HG02759 (cell line): ENCODE data around the gene SWSAP1.
A peak's percentile ranks its signal among the peaks of the same experiment; 100 is the strongest.

Experiments
- ATAC-seq: cut with Tn5 transposase; IDR thresholded peaks from one replicate; pipeline ENCODE4 v1.9.1; 2021; ENCODE audit warnings: mild to moderate bottlenecking, moderate library complexity; ENCODE audit not compliant: unreplicated experiment

SWSAP1 gene

DNA sequence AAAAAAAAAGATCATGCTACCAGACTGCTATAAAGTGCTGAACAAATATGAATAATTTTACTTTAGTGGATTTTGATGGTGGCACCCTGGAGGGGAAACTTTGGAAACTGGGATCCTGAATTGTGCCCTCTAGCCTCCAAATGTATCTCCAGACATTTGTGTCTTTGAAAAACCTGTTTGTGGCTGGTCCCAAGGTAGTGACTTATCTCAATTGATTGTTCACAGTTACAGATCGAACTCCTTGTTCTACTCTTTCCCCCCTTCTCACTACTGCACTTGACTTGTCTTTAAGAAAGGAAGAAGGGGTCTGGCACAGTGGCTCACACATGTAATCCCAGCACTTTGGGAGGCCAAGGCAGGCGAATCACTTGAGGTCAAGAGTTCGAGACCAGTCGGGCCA, 34.1 kb downstream of the SWSAP1 start:
- ATAC-seq: no peak

GRCh38 chr19:11410682-11411081, 36.2 kb downstream of the SWSAP1 start:
- no peak for ATAC-seq

DNA sequence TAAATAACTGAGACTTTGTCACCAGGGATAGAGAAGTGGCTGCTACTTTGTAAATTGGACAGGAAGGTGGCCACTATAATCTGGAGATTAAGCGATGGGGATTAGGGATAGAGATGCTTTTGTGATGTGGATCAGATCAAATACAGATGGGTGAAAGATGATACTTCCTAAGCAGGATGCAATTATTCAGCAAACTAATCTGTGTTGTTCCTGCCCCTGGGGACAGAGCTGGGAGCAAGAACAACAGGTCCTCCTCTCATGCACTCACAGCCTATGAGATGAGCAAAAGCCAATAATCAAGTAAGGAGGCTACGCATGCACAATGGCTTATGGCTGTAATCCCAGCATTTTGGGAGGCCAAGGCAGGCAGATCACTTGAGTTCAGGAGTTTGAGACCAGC, 40.1 kb downstream of the SWSAP1 start:
- no peak for ATAC-seq

DNA sequence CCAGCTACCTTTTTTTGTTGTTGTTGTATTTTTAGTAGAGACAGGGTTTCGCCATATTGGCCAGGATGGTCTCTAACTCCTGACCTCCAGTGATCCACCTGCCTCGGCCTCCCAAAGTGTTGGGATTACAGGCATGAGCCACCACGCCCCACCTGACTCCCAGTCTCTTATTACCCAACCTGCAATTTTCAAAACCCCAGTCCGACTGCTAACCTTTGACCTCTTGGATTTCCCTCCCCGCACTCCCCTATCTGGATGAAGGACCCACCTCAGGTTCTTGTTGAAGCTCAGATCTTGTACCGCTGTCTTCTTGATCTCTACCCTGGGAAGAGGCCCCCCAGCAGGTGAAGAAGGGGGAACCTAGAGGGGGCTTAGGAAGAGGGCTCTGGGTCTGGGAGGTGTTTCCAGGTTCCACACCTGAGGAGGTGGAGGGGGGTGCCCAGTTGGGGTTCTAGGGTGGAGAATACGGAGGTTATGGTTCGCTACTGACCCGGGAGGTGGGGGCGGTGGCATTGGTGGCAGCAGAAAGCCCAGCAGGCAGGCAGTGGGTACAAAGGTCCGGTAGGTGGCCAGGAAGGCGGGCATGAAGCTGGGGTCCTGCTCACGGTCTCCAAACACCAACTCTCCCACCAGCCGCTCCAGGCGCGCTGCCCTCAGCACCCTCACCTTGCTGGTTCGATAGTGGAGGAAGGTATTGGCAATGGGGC, 42.0 kb downstream of the SWSAP1 start:
- no peak for ATAC-seq

DNA sequence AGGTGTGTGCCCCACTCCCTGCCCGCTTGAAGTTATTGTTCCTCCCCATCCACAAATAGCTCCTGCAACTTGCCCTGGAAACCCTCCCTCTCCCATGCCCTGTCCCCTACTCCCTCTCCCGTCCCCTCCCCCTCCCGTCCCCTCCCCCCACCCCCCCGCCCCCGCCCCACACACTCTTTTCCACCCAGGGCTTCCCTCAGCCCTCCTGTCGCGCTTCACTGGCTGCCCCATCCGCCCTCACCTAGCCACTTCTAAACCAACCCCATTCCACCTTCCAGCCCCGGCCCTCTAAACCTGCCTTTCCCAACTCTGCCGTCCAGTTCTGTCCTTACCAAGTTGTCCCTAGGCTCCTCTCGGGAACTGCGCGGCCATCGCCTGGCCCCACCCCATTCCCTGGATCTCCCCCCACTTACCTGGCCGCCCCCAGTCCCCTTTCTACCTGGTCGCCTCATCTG, 43.7 kb downstream of the SWSAP1 start:
- no peak for ATAC-seq

DNA sequence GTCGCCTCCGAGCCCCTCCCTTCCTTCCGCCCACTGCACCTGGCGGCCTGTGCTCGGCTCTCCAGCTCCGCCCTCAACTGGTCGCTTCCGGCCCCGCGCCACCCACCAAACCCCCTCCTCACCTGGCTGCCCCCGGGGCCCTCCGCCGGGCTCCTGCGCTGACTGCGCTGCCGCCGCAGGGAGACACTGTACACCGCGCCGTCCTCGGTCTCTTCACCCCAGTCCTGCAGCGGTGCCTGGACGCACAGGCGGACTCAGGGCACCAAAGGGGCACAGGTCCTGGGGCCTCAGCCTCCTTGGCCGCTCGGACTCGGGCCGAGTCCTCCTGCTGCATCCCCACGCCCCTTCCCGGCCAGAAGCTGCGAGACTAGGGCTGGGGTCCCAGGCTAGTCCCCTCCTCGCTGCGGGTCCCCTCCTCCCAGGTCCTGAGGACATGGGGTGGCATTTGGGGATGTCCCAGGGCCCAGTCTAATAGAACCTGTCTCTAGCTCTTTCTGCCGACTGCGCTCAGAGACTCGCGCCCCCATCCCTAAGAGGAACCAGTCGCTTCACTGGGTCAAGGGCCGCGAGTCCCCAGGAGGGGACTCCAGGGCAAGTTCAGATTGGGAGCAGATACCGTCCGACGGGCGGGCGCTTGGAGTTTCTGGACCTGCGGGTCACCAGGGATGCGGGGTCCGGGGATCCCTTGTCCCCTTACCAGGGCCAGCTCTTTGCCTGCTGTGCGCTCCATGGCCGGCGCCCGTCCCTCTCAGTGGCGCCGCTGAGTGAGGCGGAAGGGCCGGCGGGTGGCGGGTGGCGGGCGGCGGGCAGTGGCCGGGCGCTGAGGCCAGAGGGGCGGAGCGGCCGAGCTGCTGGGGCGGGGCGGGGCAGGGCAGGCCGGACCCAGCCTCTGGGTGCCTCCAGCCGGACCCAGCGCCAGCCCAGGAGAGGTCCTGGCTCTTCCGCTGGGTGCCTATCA, 44.4 kb downstream of the SWSAP1 start, which contains the start of gene RGL3:
TSS of gene RGL3 (minus strand) at position 766 of the 958 bp plus-strand sequence. CDS start at position 730, 36 bp downstream.
- ATAC-seq: no peak

DNA sequence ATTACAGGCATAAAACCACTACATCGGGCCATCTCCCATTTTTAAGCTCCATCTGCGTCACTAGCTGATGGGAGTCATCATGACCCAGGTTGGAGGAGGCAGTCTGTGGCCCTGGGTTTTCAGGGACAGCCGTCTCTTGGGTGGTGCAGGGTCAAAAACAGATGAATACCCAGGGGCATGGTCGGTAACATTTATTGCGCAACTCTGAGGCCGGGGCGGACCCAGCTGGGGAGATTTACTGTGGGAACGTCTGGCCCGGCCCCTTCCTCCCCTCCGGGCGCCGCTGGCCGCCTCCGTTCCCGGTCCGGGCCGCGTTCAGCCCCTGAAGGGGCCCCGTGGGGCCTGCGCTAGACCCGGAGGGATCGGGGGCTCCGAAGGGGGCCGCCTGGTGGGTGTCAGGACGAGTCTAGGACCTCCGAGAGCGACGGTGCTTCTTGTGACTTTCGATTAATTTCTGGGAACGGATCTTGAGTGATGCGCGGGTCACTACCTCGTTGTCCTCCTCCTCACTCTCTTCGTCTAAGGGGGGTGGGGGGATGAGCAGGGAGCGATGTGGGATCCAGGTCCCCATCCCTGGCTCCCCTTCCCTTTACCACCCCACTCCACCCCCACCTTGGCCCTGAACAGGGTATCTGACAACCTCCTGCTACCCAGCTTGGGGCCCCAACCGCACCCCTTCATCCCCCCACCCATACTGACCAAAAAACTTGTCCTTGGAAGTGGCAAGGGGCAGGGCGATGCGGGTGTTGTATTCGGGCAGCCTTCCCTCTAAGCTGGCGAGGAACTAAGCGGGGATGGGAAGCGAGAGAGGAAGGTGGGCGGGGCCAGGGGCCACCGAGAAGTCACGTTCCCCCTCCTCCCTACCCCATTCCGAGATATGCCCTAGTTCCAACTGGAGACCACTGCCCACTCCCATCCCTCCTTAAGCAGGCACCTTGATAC, 46.2 kb downstream of the SWSAP1 start:
- ATAC-seq: no peak

DNA sequence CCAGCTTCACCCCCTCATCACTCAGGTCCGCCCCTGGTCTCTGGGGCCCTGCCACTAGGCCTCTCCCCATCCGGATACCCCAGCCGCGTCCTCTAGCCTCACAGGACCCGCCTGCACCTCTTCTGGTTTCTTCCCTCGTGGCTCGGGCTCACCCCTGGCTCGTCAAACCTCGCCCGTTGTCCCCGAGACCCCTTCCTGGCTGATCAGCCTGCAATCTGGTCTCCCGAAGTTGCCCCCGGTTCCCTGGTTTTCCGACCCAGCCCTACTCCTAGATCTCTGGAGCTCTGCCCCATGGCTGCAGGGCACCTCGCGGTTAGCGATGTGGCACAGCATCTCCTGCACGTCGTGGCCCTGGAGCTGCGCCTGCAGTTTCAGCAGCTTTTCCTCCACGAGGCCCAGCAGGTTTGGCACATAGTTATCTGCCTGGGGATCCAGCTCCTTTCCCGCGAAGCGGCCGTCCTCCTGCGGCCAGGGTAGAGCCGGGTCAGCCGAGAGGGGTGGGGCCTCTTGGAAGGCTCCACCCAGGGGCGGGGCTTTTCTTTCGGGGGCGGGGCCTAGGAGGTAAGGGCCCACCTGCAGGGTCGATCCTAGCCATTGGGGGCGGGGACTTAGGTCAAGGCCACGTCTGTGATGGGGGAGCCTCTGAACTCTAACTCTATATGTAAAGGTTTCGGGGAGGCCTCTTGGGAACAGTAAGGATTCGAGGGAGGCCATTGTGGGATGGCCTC, 47.1 kb downstream of the SWSAP1 start:
- ATAC-seq: peak; percentile 45

DNA sequence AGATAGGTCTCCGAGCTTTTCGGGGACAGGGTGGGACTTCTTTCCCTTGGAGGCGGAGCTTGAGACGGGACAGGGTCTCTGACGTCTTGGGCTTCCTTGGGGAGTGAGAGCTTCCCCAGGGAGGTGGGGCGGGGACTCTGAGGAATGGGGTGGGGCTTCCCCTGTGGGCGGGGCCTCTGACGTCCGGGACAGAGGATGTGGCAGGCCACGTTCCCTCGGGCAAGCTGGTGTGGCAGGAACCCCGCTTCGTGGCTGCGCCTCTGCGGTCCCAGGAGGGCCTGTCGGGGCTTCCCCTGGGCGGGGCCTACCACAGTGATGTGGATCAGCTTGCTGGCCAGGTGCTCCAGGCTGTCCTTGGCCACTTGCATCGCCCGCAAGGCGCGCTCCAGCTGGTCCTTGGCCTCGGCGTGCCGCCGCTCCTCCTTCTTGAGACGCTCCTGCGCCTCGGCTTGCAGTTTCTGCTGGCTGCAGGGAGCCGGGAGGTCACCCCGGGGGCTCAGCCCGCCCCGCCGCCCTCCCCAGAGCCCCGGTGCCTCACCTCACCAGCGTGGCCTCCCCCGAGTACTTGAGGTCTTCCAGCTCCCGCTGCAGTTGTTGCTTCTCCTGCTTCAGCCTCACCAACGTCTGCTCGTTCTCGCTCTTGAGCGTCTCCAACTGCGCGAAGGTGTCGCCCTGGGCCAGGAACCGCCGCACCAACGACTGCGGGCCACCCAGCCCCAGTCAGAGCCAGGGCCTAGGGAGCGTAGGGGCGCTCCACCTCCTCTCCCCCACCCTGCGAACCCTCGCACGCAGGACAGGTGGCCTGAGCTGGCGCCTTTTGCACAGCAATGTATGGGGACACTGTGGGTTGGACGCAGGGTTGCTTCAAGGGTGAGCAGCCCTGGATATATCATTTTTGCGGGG, 47.9 kb downstream of the SWSAP1 start:
- peak; percentile 71 for ATAC-seq

DNA sequence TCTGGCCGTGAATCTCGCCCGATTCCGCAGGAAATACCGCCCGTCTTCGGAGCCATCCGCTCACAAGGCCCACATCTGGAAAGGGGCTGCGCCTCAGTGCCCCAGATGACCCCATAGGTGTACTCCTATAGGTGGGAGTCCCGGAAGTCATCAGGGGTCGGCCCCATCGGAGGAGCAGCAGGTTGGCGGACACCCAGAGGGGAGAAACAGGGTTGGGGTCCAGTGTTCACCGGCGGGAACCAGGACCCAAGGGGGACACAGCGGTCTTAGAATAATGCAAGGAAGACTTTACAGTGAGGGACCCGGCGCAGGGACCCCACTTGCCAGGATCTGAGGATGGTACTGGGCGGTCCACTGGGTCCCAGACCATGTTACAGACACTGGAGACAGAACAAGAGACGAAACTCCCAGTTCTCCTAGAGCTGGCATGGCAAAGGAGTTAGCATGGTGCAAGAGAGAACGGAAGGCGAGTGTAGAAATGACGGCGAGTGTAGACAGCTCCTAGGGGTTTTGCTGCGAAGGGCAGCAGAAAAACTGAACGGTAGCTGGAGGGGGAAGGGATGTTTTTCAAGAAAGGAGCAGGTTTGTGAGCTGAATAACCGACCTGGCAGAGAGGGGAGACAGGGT, 48.8 kb downstream of the SWSAP1 start:
- no peak for ATAC-seq

DNA sequence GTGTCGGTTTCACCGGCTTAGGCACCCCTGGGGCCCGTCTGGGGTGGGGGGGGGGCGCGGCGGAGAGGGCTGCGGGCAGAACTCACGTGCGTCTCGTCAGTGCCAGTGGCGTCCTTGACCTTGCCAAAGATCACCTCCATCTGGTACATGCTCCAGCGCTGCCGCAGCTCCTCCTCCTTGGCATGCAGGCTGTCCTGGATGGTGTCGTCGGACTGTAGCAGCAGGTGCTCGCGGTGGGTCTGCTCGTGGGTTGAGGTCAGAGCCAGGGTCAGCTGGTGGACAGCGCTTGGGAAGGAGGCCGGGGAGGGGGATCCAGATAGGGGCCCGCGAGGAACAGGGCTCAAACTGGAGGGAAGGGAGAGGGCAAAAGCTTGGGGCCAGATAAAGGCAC, 49.3 kb downstream of the SWSAP1 start:
- no peak for ATAC-seq
